WTC11 (cell line): Measurements from ENCODE around the gene CSNK2A2. TPM values are rescaled to one million over a fixed set of nuclear protein-coding genes. Genes with fewer than 3 reads are reported as not detected.
A peak's percentile ranks its signal among the peaks of the same experiment; 100 is the strongest.

Source experiments
- ATAC-seq: fragments of 200-7000 bp; cut with Tn5 transposase; 2 replicates; pipeline ENCODE4 v1.10.0; 2021; ENCODE audit warnings: mild to moderate bottlenecking, moderate library complexity
- Bru-seq: library from RNA; stranded (reverse); fragments of 400-500 nt; gene quantifications from one replicate; lab custom pipeline; 2021; lab: Mats Ljungman, UMichigan
- CTCF ChIA-PET: fragments of 300-600 bp; sonication (Branson Sonifier 250); formaldehyde crosslinking; loops from one replicate; lab custom pipeline; 2021; ENCODE audit warnings: antibody characterized with exemption; lab: Charles Lee
- POLR2A ChIA-PET: fragments of 350-600 bp; sonication (Branson Sonifier 250); formaldehyde crosslinking; loops from one replicate; lab custom pipeline; 2021; ENCODE audit warnings: antibody characterized with exemption; lab: Charles Lee
- DNase-seq: peaks from one replicate; pipeline ENCODE4 v3.0.0; 2021; ENCODE audit warnings: low spot score
- H3K27ac Mint-ChIP-seq: 2 replicates; pipeline ENCODE4 v1.8.0; 2021; ENCODE audit warnings: mixed read lengths
- H3K27me3 Mint-ChIP-seq: 2 replicates; pipeline ENCODE4 v1.8.0; 2021; ENCODE audit warnings: low read depth, mild to moderate bottlenecking, moderate library complexity, mixed read lengths
- H3K36me3 Mint-ChIP-seq: 2 replicates; pipeline ENCODE4 v1.8.0; 2021; ENCODE audit warnings: mixed read lengths
- H3K4me1 Mint-ChIP-seq: 2 replicates; pipeline ENCODE4 v1.8.0; 2022; ENCODE audit warnings: mixed read lengths
- H3K4me3 Mint-ChIP-seq: 2 replicates; pipeline ENCODE4 v1.8.0; 2021; ENCODE audit warnings: mild to moderate bottlenecking, moderate library complexity, mixed read lengths
- H3K9me3 Mint-ChIP-seq: 2 replicates; pipeline ENCODE4 v1.8.0; 2021; ENCODE audit warnings: mixed read lengths
- AR ChIP-seq: fragments of 250-450 bp; sonication (Bioruptor Pico); IDR thresholded peaks from 2 replicates; pipeline ENCODE4 v1.9.0; 2021; ENCODE audit warnings: mild to moderate bottlenecking
- ATF1 ChIP-seq: sonication (generic); formaldehyde crosslinking; IDR thresholded peaks from 2 replicates; pipeline ENCODE4 v1.8.1; 2023; ENCODE audit warnings: mild to moderate bottlenecking, moderate library complexity, missing genetic modification reagents
- ELF4 ChIP-seq: sonication (generic); formaldehyde crosslinking; IDR thresholded peaks from 2 replicates; pipeline ENCODE4 v1.8.1; 2022; ENCODE audit warnings: low read depth, mild to moderate bottlenecking, moderate library complexity, missing genetic modification reagents
- FOXJ3 ChIP-seq: sonication (generic); formaldehyde crosslinking; IDR thresholded peaks from 2 replicates; pipeline ENCODE4 v1.9.0; 2021; ENCODE audit warnings: missing genetic modification reagents, mild to moderate bottlenecking, borderline replicate concordance
- GTF2I ChIP-seq: fragments of 250-450 bp; sonication (Bioruptor Pico); conservative IDR thresholded peaks from 2 replicates; pipeline ENCODE4 v1.4.0; 2021; ENCODE audit warnings: mild to moderate bottlenecking
- JAZF1 ChIP-seq: fragments of 250-450 bp; sonication (Bioruptor Pico); IDR thresholded peaks from 2 replicates; pipeline ENCODE4 v1.9.0; 2021; ENCODE audit warnings: moderate library complexity, mild to moderate bottlenecking, inconsistent platforms
- MLX ChIP-seq: sonication (generic); formaldehyde crosslinking; IDR thresholded peaks from 2 replicates; pipeline ENCODE4 v1.8.1; 2023; ENCODE audit warnings: mild to moderate bottlenecking, missing genetic modification reagents, moderate library complexity
- SMAD3 ChIP-seq: sonication (generic); formaldehyde crosslinking; IDR thresholded peaks from 2 replicates; pipeline ENCODE4 v1.8.0; 2022; ENCODE audit warnings: missing genetic modification reagents, mild to moderate bottlenecking, borderline replicate concordance
- SMAD4 ChIP-seq: sonication (generic); formaldehyde crosslinking; IDR thresholded peaks from 2 replicates; pipeline ENCODE4 v1.8.0; 2022; ENCODE audit warnings: mild to moderate bottlenecking, missing genetic modification reagents
- SP1 ChIP-seq: sonication (generic); formaldehyde crosslinking; conservative IDR thresholded peaks from 2 replicates; pipeline ENCODE4 v1.8.1; 2022; ENCODE audit warnings: missing genetic modification reagents
- ZNF219 ChIP-seq: sonication (generic); formaldehyde crosslinking; IDR thresholded peaks from 2 replicates; pipeline ENCODE4 v1.8.0; 2023; ENCODE audit warnings: missing genetic modification reagents, mild to moderate bottlenecking, borderline replicate concordance
- ZNF232 ChIP-seq: sonication (generic); formaldehyde crosslinking; IDR thresholded peaks from 2 replicates; pipeline ENCODE4 v1.8.0; 2022; ENCODE audit warnings: mild to moderate bottlenecking, missing genetic modification reagents
- ZNF281 ChIP-seq: sonication (generic); formaldehyde crosslinking; IDR thresholded peaks from 2 replicates; pipeline ENCODE4 v1.8.0; 2023; ENCODE audit warnings: mild to moderate bottlenecking, missing genetic modification reagents
- ZNF671 ChIP-seq: fragments of 250-450 bp; sonication (Bioruptor Pico); IDR thresholded peaks from 2 replicates; pipeline ENCODE4 v1.8.0; 2021; ENCODE audit warnings: mild to moderate bottlenecking
- long read RNA-seq, 3 experiments: library from RNA in 1 of 3; library from capped mRNA in 1 of 3; library from polyadenylated mRNA in 1 of 3; unstranded in 2 of 3; stranded (forward) in 1 of 3; transcript quantifications; one replicate each; pipeline ENCODE4 v2.0.0, GENCODE V29; 2021
- total RNA-seq: library from RNA; stranded (reverse); gene quantifications from 3 replicates; pipeline ENCODE4 v1.2.3, GENCODE V29; 2021
- TF ChIP-seq, protein P1 (sequence below): sonication (generic); formaldehyde crosslinking; IDR thresholded peaks from 2 replicates; pipeline ENCODE4 v1.8.0; 2023; ENCODE audit warnings: missing genetic modification reagents, mild to moderate bottlenecking, borderline replicate concordance
- TF ChIP-seq, protein P2 (sequence below): sonication (generic); formaldehyde crosslinking; IDR thresholded peaks from 2 replicates; pipeline ENCODE4 v1.8.1; 2022; ENCODE audit warnings: missing genetic modification reagents, borderline replicate concordance
- TF ChIP-seq, protein P3 (sequence below): sonication (generic); formaldehyde crosslinking; IDR thresholded peaks from 2 replicates; pipeline ENCODE4 v1.8.0; 2022; ENCODE audit warnings: mild to moderate bottlenecking, missing genetic modification reagents
- TF ChIP-seq, protein P4 (sequence below): sonication (generic); formaldehyde crosslinking; IDR thresholded peaks from 2 replicates; pipeline ENCODE4 v1.8.1; 2023; ENCODE audit warnings: mild to moderate bottlenecking, moderate library complexity, missing genetic modification reagents

Gene CSNK2A2
- total RNA-seq = 113 to 118 TPM (median 114 TPM) in 3 replicates
- percentile 93 among the genes with signal in this experiment for Bru-seq, nascent RNA
- long read RNA-seq, experiment 1, full-length matches to known transcripts = 23 of 156 reads
- long read RNA-seq, experiment 1, partial matches to known transcripts = 70 of 156 reads
- long read RNA-seq, experiment 1, other reads (novel, unspliced or antisense) = 63 of 156 reads
- long read RNA-seq, experiment 2, full-length matches to known transcripts = 21 of 112 reads
- long read RNA-seq, experiment 2, partial matches to known transcripts = 16 of 112 reads
- long read RNA-seq, experiment 2, other reads (novel, unspliced or antisense) = 75 of 112 reads
- long read RNA-seq, experiment 3, partial matches to known transcripts = 0 of 5 reads
- long read RNA-seq, experiment 3, other reads (novel, unspliced or antisense) = 5 of 5 reads

- POLR2A ChIA-PET = no interaction called here
- peak; percentile 77 for ATAC-seq
- peak within 1 kb of the TSS; percentile 84; the same call in 1 of the 2 replicates for H3K27ac Mint-ChIP-seq
- CTCF ChIA-PET = interaction anchor here (1.6 kb wide), 1 partner anchor 69 kb away, joined by 4 read pairs; no protein-coding TSS in a partner anchor
- peaks cover 32% of the 10 kb centered on the region for H3K36me3 Mint-ChIP-seq
- H3K4me3 Mint-ChIP-seq = peak within 1 kb of the TSS; percentile 84
- peaks cover 20% of the 10 kb centered on the region for H3K4me1 Mint-ChIP-seq
- TF ChIP-seq ZNF232 (CRISPR knock-in tag) (no peak), ATF1 (CRISPR knock-in tag) (no peak), JAZF1 (no peak), AR (CRISPR knock-in tag) (no peak), SMAD4 (no peak), SP1 (CRISPR knock-in tag) (peak; percentile 52), MLX (CRISPR knock-in tag) (no peak), GTF2I (no peak), ZNF671 (CRISPR knock-in tag) (no peak), FOXJ3 (no peak), ZNF281 (CRISPR knock-in tag) (no peak), ELF4 (CRISPR knock-in tag) (no peak), SMAD3 (CRISPR knock-in tag) (no peak), ZNF219 (CRISPR knock-in tag) (no peak)
- TF ChIP-seq, protein P1, sequence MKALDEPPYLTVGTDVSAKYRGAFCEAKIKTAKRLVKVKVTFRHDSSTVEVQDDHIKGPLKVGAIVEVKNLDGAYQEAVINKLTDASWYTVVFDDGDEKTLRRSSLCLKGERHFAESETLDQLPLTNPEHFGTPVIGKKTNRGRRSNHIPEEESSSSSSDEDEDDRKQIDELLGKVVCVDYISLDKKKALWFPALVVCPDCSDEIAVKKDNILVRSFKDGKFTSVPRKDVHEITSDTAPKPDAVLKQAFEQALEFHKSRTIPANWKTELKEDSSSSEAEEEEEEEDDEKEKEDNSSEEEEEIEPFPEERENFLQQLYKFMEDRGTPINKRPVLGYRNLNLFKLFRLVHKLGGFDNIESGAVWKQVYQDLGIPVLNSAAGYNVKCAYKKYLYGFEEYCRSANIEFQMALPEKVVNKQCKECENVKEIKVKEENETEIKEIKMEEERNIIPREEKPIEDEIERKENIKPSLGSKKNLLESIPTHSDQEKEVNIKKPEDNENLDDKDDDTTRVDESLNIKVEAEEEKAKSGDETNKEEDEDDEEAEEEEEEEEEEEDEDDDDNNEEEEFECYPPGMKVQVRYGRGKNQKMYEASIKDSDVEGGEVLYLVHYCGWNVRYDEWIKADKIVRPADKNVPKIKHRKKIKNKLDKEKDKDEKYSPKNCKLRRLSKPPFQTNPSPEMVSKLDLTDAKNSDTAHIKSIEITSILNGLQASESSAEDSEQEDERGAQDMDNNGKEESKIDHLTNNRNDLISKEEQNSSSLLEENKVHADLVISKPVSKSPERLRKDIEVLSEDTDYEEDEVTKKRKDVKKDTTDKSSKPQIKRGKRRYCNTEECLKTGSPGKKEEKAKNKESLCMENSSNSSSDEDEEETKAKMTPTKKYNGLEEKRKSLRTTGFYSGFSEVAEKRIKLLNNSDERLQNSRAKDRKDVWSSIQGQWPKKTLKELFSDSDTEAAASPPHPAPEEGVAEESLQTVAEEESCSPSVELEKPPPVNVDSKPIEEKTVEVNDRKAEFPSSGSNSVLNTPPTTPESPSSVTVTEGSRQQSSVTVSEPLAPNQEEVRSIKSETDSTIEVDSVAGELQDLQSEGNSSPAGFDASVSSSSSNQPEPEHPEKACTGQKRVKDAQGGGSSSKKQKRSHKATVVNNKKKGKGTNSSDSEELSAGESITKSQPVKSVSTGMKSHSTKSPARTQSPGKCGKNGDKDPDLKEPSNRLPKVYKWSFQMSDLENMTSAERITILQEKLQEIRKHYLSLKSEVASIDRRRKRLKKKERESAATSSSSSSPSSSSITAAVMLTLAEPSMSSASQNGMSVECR (CRISPR knock-in tag) = no peak
- TF ChIP-seq, protein P2, sequence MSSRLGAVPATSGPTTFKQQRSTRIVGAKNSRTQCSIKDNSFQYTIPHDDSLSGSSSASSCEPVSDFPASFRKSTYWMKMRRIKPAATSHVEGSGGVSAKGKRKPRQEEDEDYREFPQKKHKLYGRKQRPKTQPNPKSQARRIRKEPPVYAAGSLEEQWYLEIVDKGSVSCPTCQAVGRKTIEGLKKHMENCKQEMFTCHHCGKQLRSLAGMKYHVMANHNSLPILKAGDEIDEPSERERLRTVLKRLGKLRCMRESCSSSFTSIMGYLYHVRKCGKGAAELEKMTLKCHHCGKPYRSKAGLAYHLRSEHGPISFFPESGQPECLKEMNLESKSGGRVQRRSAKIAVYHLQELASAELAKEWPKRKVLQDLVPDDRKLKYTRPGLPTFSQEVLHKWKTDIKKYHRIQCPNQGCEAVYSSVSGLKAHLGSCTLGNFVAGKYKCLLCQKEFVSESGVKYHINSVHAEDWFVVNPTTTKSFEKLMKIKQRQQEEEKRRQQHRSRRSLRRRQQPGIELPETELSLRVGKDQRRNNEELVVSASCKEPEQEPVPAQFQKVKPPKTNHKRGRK (CRISPR knock-in tag) = no peak
- TF ChIP-seq, protein P3, sequence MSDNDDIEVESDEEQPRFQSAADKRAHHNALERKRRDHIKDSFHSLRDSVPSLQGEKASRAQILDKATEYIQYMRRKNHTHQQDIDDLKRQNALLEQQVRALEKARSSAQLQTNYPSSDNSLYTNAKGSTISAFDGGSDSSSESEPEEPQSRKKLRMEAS (CRISPR knock-in tag) = 0 out of 2 replicates have a peak, but pooled peaks have one; percentile 38
- TF ChIP-seq, protein P4, sequence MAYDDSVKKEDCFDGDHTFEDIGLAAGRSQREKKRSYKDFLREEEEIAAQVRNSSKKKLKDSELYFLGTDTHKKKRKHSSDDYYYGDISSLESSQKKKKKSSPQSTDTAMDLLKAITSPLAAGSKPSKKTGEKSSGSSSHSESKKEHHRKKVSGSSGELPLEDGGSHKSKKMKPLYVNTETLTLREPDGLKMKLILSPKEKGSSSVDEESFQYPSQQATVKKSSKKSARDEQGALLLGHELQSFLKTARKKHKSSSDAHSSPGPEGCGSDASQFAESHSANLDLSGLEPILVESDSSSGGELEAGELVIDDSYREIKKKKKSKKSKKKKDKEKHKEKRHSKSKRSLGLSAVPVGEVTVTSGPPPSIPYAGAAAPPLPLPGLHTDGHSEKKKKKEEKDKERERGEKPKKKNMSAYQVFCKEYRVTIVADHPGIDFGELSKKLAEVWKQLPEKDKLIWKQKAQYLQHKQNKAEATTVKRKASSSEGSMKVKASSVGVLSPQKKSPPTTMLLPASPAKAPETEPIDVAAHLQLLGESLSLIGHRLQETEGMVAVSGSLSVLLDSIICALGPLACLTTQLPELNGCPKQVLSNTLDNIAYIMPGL (CRISPR knock-in tag) = no peak
- TF ChIP-seq, all 79 proteins: peak for 2
- Mint-ChIP-seq H3K9me3 (no peaks in the 10 kb centered on the region), H3K27me3 (peaks cover 20% of the 10 kb centered on the region)
- peak; percentile 54 for DNase-seq
Measured at GRCh38 chr16:58198022-58198683, at the start of gene CSNK2A2. TSS of gene CSNK2A2 (minus strand) at chr16:58198106. CDS start at chr16:58197736, 370 bp downstream.
